IPS-18a (cell line): Measurements from ENCODE around the gene MRPL38.
"Not testable (repeated sequence)": the region's sequence is repeated elsewhere in the genome, so short reads cannot be mapped to it uniquely, and the experiment has no call there.

Source experiments
- H3K27ac ChIP-seq: one replicate; pipeline ENCODE4 v1.5.1; 2013; ENCODE audit warnings: low read length
- H3K27me3 ChIP-seq: one replicate; pipeline ENCODE4 v1.6.1; 2013; ENCODE audit warnings: mild to moderate bottlenecking, low read length; ENCODE audit not compliant: control insufficient read depth, insufficient read depth
- H3K36me3 ChIP-seq: one replicate; pipeline ENCODE4 v1.6.1; 2013; ENCODE audit warnings: low read depth, low read length; ENCODE audit not compliant: control insufficient read depth
- H3K4me1 ChIP-seq: one replicate; pipeline ENCODE4 v1.6.1; 2013; ENCODE audit warnings: low read depth, low read length; ENCODE audit not compliant: control insufficient read depth
- H3K4me3 ChIP-seq: one replicate; pipeline ENCODE4 v1.5.1; 2013; ENCODE audit warnings: low read length
- H3K9ac ChIP-seq: one replicate; pipeline ENCODE4 v1.6.1; 2013; ENCODE audit warnings: mild to moderate bottlenecking, low read length, moderate library complexity
- H3K9me3 ChIP-seq: one replicate; pipeline ENCODE4 v1.6.1; 2013; ENCODE audit warnings: low read depth, low read length; ENCODE audit not compliant: control insufficient read depth

The MRPL38 gene

GRCh38 chr17:75893305-75894048, 11.2 kb downstream of the MRPL38 start:
- H3K4me3 ChIP-seq: no peak overlapping the region
- H3K9ac ChIP-seq: no peak overlapping the region
- no peak overlapping the region for H3K27ac ChIP-seq
- H3K4me1 ChIP-seq: peaks cover 10% of the 10 kb centered on the region
- peaks cover 32% of the 10 kb centered on the region for H3K36me3 ChIP-seq
- no peaks in the 10 kb centered on the region for H3K9me3 ChIP-seq
- H3K27me3 ChIP-seq: no peaks in the 10 kb centered on the region

GRCh38 chr17:75892556-75893224, 12.0 kb downstream of the MRPL38 start:
- H3K27ac ChIP-seq: no peak overlapping the region
- H3K9ac ChIP-seq: no peak overlapping the region
- no peak overlapping the region for H3K4me3 ChIP-seq
- H3K27me3 ChIP-seq: no peaks in the 10 kb centered on the region
- H3K36me3 ChIP-seq: peaks cover 32% of the 10 kb centered on the region
- no peaks in the 10 kb centered on the region for H3K9me3 ChIP-seq
- H3K4me1 ChIP-seq: peaks cover 10% of the 10 kb centered on the region

- Histone ChIP-seq H3K4me1 (peaks cover 4% of the 10 kb centered on the region), H3K27ac (no peak overlapping the region), H3K27me3 (no peaks in the 10 kb centered on the region), H3K9me3 (no peaks in the 10 kb centered on the region), H3K36me3 (peaks cover 32% of the 10 kb centered on the region), H3K4me3 (no peak overlapping the region), H3K9ac (no peak overlapping the region)
Measured at GRCh38 chr17:75891605-75892555, 12.8 kb downstream of the MRPL38 start.

- Histone ChIP-seq H3K36me3 (peaks cover 32% of the 10 kb centered on the region), H3K27ac (no peak overlapping the region), H3K4me3 (no peak overlapping the region), H3K4me1 (peaks cover 4% of the 10 kb centered on the region), H3K9ac (no peak overlapping the region), H3K27me3 (no peaks in the 10 kb centered on the region), H3K9me3 (no peaks in the 10 kb centered on the region)
Measured at GRCh38 chr17:75891022-75891604, 13.6 kb downstream of the MRPL38 start.

GRCh38 chr17:75889454-75889853, 15.2 kb downstream of the MRPL38 start:
- Histone ChIP-seq H3K9ac (no peak overlapping the region), H3K4me3 (no peak overlapping the region), H3K36me3 (peaks cover 32% of the 10 kb centered on the region), H3K4me1 (no peaks in the 10 kb centered on the region), H3K27me3 (no peaks in the 10 kb centered on the region), H3K9me3 (no peaks in the 10 kb centered on the region), H3K27ac (no peak overlapping the region)

- Histone ChIP-seq H3K27me3 (no peaks in the 10 kb centered on the region), H3K9ac (no peak overlapping the region), H3K4me3 (no peak overlapping the region), H3K4me1 (no peaks in the 10 kb centered on the region), H3K27ac (no peak overlapping the region), H3K9me3 (no peaks in the 10 kb centered on the region), H3K36me3 (peaks cover 32% of the 10 kb centered on the region)
Measured at GRCh38 chr17:75888484-75888883, 16.2 kb downstream of the MRPL38 start.

GRCh38 chr17:75885860-75886259, 18.8 kb downstream of the MRPL38 start:
- not testable (repeated sequence) for H3K4me1 ChIP-seq, H3K9me3 ChIP-seq, H3K9ac ChIP-seq, H3K4me3 ChIP-seq, H3K27ac ChIP-seq, H3K27me3 ChIP-seq
- peaks cover 16% of the 10 kb centered on the region for H3K36me3 ChIP-seq

GRCh38 chr17:75885431-75885830, 19.3 kb downstream of the MRPL38 start:
- H3K4me1 ChIP-seq: no peaks in the 10 kb centered on the region
- H3K4me3 ChIP-seq: no peak overlapping the region
- no peak overlapping the region for H3K27ac ChIP-seq
- H3K9ac ChIP-seq: no peak overlapping the region
- no peaks in the 10 kb centered on the region for H3K9me3 ChIP-seq
- peaks cover 12% of the 10 kb centered on the region for H3K36me3 ChIP-seq
- no peaks in the 10 kb centered on the region for H3K27me3 ChIP-seq

- H3K4me3 ChIP-seq: no peak overlapping the region
- H3K27me3 ChIP-seq: peaks cover 27% of the 10 kb centered on the region
- no peaks in the 10 kb centered on the region for H3K4me1 ChIP-seq
- no peak overlapping the region for H3K27ac ChIP-seq
- H3K9ac ChIP-seq: no peak overlapping the region
- H3K9me3 ChIP-seq: no peaks in the 10 kb centered on the region
- H3K36me3 ChIP-seq: no peaks in the 10 kb centered on the region
Measured at GRCh38 chr17:75881678-75882454, 22.8 kb downstream of the MRPL38 start.

GRCh38 chr17:75880266-75880665, 24.4 kb downstream of the MRPL38 start:
- Histone ChIP-seq H3K4me1 (no peaks in the 10 kb centered on the region), H3K36me3 (no peaks in the 10 kb centered on the region), H3K27me3 (peaks cover 38% of the 10 kb centered on the region), H3K4me3 (no peak overlapping the region), H3K9me3 (no peaks in the 10 kb centered on the region), H3K9ac (no peak overlapping the region), H3K27ac (no peak overlapping the region)
